ENCODE results near the gene TK2. TPM values are rescaled to one million over a fixed set of nuclear protein-coding genes. Genes with fewer than 3 reads are reported as not detected.

The TK2 gene
- total and polyA plus RNA-seq, 9 of the 15 experiments (the other 6 are each of a cell fraction or from before 2014, with no cell fraction given) = 1.1 to 10.2 (median 5.3) TPM

DNA sequence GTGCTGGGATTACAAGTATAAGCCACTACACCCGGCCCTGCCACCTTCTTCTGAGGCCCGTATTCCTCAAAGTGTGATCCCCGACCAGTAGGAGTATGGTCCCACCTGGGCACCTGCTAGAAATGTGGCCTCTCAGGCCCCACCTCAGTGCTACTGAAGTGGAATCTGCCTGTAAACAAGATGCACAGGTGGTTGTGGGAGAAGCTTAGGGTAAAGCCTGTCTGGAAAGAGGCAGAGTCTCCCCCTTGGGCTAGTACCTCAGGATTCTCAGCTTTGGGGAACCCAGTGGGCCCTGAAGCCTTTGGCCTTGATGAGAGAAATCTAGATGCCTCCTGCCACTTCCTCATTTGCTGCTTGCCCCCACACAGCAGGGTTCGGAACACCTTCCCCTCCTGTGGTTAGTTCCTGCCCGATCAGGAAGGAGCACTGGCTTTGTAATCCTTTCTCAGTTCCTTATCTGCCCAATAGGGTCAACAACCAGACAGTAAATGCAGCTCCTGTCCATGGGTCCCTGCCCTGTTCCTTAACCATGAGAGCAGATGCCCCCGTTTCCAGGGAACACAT, 25.2 kb downstream of the TK2 start (continued):
- TF ChIP-seq CHAMP1 (IDR thresholded peaks at IDR 0.05) = no peak
- no peak for TF ChIP-seq ZC3H8 (IDR thresholded peaks at IDR 0.05)
- no peak for TF ChIP-seq NR2F6 (CRISPR knock-in tag; IDR thresholded peaks at IDR 0.05)
- TF ChIP-seq EHMT2 (IDR thresholded peaks at IDR 0.05) = no peak
- no peak for TF ChIP-seq MEF2D (tag; conservative IDR thresholded peaks at IDR 0.05; ENCODE audit: low read depth)
- TF ChIP-seq TAF15 (IDR thresholded peaks at IDR 0.05; ENCODE audit: low read depth, low read length) = no peak
- no peak for TF ChIP-seq CBX3 (IDR thresholded peaks at IDR 0.05; ENCODE audit: borderline replicate concordance in 1 of 2, low read length in 2 of 2)
- no peak for TF ChIP-seq SNIP1 (IDR thresholded peaks at IDR 0.05; ENCODE audit: low read depth)
- no peak for TF ChIP-seq ZFP30 (CRISPR knock-in tag; IDR thresholded peaks at IDR 0.05; ENCODE audit: borderline replicate concordance)
- no peak for TF ChIP-seq XRCC5 (IDR thresholded peaks at IDR 0.05; ENCODE audit: low read depth, low read length)
- TF ChIP-seq, protein P1, sequence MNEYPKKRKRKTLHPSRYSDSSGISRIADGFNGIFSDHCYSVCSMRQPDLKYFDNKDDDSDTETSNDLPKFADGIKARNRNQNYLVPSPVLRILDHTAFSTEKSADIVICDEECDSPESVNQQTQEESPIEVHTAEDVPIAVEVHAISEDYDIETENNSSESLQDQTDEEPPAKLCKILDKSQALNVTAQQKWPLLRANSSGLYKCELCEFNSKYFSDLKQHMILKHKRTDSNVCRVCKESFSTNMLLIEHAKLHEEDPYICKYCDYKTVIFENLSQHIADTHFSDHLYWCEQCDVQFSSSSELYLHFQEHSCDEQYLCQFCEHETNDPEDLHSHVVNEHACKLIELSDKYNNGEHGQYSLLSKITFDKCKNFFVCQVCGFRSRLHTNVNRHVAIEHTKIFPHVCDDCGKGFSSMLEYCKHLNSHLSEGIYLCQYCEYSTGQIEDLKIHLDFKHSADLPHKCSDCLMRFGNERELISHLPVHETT (CRISPR knock-in tag; conservative IDR thresholded peaks at IDR 0.05 in 1 of 2, IDR thresholded peaks at IDR 0.05 in 1 of 2) = peak in 1 of 2 experiments; percentile 55; a peak in 1 of 4 replicates
- TF ChIP-seq KLF13 (tag; IDR thresholded peaks at IDR 0.05; ENCODE audit: borderline replicate concordance, low read depth) = no peak
- TF ChIP-seq ZBTB7A (IDR thresholded peaks at IDR 0.05; ENCODE audit: borderline replicate concordance, control insufficient read depth, low read depth, low read length) = no peak; the same call in 1 of the 2 replicates
- TF ChIP-seq ZNF586 (CRISPR knock-in tag; conservative IDR thresholded peaks at IDR 0.05) = no peak
- no peak for TF ChIP-seq BRF1 (IDR thresholded peaks at IDR 0.05; ENCODE audit: borderline replicate concordance, extremely low read depth, insufficient read length)
- TF ChIP-seq ETV6 (IDR thresholded peaks at IDR 0.05; ENCODE audit: borderline replicate concordance in 1 of 2, low read depth in 2 of 2, low read length in 1 of 2) = peak; percentile 74 to 93; a peak in 3 of 4 replicates
- no peak for TF ChIP-seq ETV6 (CRISPR knock-in tag; IDR thresholded peaks at IDR 0.05; ENCODE audit: borderline replicate concordance)
- TF ChIP-seq ZMIZ1 (IDR thresholded peaks at IDR 0.05; ENCODE audit: low read depth in 2 of 2, low read length in 2 of 2) = peak in 1 of 2 experiments; percentile 35; a peak in 1 of 4 replicates
- TF ChIP-seq BCOR (IDR thresholded peaks at IDR 0.05) = peak; percentile 56; the same call in 1 of the 2 replicates
- no peak for TF ChIP-seq ZBTB17 (CRISPR knock-in tag; IDR thresholded peaks at IDR 0.05)
